IPS DF 6.9 (cell line): ENCODE measurements around the gene AJM1.
A peak's percentile ranks its signal among the peaks of the same experiment; 100 is the strongest.

Experiments used
- DNase-seq: peaks from one replicate; pipeline ENCODE4 v3.0.0-alpha.2; 2013; ENCODE audit warnings: low read depth, low spot score
- H3K27ac ChIP-seq: one replicate; pipeline ENCODE4 v1.5.1; 2013; ENCODE audit warnings: low read length, control low read depth
- H3K27me3 ChIP-seq: 2 replicates; pipeline ENCODE4 v1.6.1; 2013; ENCODE audit warnings: mild to moderate bottlenecking, low read length; ENCODE audit not compliant: control insufficient read depth, insufficient read depth
- H3K36me3 ChIP-seq: 2 replicates; pipeline ENCODE4 v1.6.1; 2013; ENCODE audit warnings: low read length; ENCODE audit not compliant: control insufficient read depth, insufficient read depth
- H3K4me1 ChIP-seq: 2 replicates; pipeline ENCODE4 v1.6.1; 2013; ENCODE audit warnings: low read length; ENCODE audit not compliant: control insufficient read depth, insufficient read depth
- H3K4me3 ChIP-seq: 2 replicates; pipeline ENCODE4 v1.5.1; 2013; ENCODE audit warnings: mild to moderate bottlenecking, low read length
- H3K9me3 ChIP-seq: 2 replicates; pipeline ENCODE4 v1.6.1; 2013; ENCODE audit warnings: low read length, inconsistent platforms; ENCODE audit not compliant: control insufficient read depth, insufficient read depth
- WGBS: extraction: QIAGEN DNeasy Blood & Tissue Kit; methylation state at CpG from one replicate; pipeline ENCODE4 v1.1.7; 2013; ENCODE audit warnings: mixed read lengths, missing lambda C conversion rate; ENCODE audit not compliant: insufficient read length, insufficient coverage; 5-methylcytosine and 5-hydroxymethylcytosine counted together

AJM1 gene

DNA sequence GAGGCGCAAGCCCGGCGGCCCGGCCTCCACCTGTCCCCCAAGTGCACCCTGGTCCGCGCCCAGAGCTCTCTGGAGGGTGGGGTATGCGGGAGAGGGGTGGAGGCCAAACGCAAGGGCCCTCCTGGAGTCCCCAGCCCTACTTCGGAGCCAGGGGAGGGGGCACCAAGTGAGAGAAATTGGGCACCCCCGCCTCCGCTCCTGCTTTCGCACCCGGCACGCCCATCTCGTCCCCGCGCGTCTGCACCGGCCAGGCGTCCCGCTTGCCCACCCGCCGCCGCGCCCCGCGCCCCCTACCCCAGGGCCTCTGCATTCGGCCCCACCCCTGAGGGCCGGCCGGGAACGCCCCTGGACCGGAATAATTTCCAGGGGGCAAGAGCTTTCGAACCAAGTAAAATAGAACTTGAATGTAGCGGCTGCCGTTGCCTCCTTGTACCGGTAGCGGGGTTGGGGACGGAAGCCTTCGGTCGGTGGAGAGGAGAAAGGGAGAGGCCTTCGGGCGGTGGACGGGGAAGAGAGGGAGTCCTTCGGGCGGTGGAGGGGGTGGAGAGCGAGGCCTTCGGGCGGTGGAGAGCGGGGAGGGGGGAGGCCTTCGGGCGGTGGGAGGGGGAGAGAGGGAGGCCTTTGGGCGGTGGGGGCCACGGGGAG lies 6.2 kb downstream of the AJM1 start:
- no peak for DNase-seq
- WGBS, result no CpG with 5 or more reads among the region's 53 CpGs
- Histone ChIP-seq H3K27me3 (no peaks in the 10 kb centered on the region; the same call in 1 of the 2 replicates), H3K4me1 (peaks cover 7% of the 10 kb centered on the region), H3K4me3 (peak overlapping the region; percentile 85), H3K9me3 (no peaks in the 10 kb centered on the region), H3K27ac (no peak overlapping the region), H3K36me3 (no peaks in the 10 kb centered on the region; the same call in 1 of the 2 replicates)

DNA sequence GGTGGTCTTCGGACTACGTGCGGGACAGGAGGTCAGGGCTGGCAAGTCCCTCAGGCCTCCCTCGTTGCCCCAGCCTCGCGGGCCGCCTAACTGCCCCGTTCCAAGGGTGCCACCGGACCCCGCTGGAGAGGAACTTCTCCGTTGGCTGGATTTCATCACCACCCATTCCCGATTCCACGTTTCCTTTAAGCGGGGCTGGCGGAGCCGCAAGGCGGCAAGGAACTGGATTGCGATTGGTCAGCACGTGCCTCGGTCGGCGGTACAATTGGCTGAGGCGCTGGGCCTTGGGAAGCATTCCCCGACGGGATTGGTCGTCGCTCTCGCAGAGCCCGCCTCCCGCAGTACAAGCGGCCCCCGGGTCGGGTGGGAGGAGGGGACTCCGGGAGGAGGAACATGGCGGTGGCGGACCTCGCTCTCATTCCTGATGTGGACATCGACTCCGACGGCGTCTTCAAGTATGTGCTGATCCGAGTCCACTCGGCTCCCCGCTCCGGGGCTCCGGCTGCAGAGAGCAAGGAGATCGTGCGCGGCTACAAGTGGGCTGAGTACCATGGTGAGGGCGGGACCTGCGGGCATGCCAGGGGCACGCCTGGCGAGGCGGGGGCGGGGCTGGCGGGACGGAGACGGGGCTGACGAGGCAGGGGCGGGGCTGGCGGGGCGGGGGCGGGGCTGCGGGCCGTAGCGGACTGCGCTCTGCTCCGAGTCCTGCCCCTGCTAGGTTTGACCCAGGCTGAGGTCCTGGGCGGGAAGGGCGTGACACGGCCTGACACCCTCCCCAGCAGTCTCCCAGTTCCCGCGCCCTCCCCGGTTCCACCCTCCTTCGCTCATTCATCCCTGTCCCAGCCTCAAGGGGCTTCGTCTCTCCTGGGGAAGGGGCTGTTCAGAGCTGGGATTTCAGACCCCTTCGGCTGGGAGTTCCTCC lies 7.0 kb downstream of the AJM1 start, which contains the start of gene PHPT1:
Gene PHPT1, plus strand, starts transcription at position 372 of the 922 bp plus-strand sequence. Its CDS starts 22 bp downstream, at position 394.
- Histone ChIP-seq H3K36me3 (no peaks in the 10 kb centered on the region; the same call in 1 of the 2 replicates), H3K27ac (no peak within 1 kb of the TSS), H3K4me1 (peaks cover 7% of the 10 kb centered on the region), H3K4me3 (peak within 1 kb of the TSS; percentile 85), H3K27me3 (no peaks in the 10 kb centered on the region; the same call in 1 of the 2 replicates), H3K9me3 (no peaks in the 10 kb centered on the region)
- no CpG with 5 or more reads among the region's 77 CpGs for WGBS
- DNase-seq, result peak; percentile 89

DNA sequence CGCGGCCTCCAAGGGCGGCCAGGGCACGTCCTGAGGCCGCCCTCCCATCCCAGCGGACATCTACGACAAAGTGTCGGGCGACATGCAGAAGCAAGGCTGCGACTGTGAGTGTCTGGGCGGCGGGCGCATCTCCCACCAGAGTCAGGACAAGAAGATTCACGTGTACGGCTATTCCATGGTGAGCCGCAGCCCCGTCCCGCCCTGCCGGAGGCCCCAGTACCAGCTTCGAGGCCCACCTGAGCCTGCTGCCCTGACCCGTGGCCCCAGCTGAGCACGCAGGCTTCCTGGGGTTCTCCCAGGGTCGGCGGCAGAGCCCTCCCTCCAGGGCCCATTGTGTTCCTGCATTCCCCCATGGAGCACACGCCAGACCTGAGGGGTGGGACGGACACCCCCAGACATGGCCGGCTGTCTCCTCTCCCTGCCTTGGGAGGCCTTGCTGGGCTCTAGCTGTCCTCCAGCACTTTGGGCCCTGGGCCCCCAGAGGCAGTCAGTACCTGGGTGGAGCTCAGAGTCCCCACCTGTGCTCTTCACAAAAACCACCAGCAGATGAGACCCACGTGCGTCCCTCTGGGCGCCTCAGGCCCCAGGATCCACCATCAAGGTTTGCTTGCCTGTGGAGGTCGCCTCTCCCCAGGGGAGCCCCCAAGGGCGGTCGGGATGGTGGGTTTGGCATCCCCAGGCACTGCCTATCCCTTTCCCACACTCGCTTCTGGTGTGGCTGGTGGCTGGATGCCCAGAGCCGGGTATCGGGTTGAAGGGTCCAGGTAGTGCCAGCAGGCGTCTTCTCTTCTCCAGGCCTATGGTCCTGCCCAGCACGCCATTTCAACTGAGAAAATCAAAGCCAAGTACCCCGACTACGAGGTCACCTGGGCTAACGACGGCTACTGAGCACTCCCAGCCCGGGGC lies 7.9 kb downstream of the AJM1 start:
- Histone ChIP-seq H3K4me1 (peaks cover 7% of the 10 kb centered on the region), H3K4me3 (peak overlapping the region; percentile 85; the same call in 1 of the 2 replicates), H3K27ac (no peak overlapping the region), H3K27me3 (no peaks in the 10 kb centered on the region; the same call in 1 of the 2 replicates), H3K36me3 (no peaks in the 10 kb centered on the region; the same call in 1 of the 2 replicates), H3K9me3 (no peaks in the 10 kb centered on the region)
- no peak for DNase-seq
- WGBS, result no CpG with 5 or more reads among the region's 43 CpGs

DNA sequence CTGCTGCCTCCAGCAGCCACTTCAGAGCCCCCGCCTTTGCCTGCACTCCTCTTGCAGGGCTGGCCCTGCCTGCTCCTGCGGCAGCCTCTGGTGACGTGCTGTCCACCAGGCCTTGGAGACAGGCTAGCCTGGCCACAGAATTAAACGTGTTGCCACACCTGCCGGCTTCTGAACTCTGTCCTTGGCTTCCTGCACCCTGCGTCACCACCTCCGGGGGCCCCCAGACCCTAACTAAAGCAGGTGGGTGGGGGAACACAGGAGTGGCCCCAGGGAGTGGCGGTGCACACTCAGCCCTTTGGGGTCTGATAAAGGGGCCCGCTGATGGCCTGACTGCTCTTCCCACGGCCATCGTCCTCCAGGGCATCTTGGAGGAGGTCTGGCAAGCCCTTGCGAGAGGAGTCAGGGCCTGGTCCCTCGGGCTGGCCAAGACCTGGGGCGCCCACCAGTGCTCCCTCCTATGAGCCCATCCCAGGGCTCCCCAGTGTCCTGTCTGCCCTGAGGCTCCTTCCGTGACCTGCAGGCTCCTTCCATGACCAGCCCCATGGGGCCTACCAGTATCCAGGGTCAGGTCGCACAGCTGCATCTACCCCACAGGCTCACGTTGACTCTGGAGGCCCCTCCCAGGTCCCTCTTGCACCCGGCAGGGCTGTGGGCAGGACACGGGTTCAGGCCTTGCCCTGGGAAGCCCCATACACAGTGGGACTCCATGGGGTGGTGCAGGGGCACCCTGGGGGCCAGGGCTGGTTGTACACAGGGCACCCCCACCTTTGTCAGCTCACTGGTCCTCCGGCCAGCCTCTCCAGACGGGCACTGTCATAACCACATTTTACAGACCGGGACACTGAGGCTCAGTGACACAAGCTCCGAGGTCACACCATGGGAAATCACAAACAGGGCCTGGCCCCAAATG lies 8.8 kb downstream of the AJM1 start:
- no CpG with 5 or more reads among the region's 23 CpGs for WGBS
- Histone ChIP-seq H3K4me1 (peaks cover 7% of the 10 kb centered on the region), H3K27me3 (no peaks in the 10 kb centered on the region; the same call in 1 of the 2 replicates), H3K4me3 (no peak overlapping the region), H3K36me3 (no peaks in the 10 kb centered on the region; the same call in 1 of the 2 replicates), H3K27ac (no peak overlapping the region), H3K9me3 (no peaks in the 10 kb centered on the region)
- no peak for DNase-seq

DNA sequence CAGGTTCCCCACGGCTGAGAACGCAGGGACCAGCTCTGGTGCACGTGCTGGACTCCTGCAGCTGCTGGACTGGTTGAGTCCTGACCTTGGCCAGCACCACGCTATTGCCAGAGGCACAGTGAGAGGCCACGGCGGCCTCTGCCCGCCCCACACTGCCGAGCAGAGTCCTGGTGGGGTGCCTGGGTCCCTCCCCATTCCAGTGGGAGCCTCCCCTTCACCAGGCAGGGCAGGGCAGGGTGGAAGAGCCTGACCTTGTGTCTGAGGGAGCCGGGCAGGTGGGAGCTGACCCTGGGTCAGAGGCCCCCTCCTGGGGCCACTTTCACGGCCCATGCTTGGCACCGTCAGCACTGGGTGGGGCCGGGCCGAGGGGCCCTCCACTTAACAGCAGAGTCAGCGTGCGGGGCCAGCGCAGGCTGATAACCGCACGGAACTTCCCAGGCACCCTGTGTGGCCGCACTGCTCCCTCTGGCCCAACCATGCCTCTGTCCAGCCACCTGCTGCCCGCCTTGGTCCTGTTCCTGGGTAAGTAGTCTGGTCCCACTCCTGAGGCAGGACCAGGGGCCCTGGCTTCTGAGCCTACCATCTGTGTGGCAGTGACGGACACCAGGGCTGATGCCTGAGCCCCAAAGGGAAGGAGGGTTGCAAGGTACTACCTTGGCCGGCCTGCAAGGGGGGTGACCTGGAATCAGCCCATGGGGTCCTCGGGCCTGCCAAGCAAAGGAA lies 9.8 kb downstream of the AJM1 start, which contains the start of gene MAMDC4:
Gene MAMDC4, plus strand, starts transcription at position 406 of the 723 bp plus-strand sequence. Its CDS starts 71 bp downstream, at position 477.
- no CpG with 5 or more reads among the region's 23 CpGs for WGBS

DNA sequence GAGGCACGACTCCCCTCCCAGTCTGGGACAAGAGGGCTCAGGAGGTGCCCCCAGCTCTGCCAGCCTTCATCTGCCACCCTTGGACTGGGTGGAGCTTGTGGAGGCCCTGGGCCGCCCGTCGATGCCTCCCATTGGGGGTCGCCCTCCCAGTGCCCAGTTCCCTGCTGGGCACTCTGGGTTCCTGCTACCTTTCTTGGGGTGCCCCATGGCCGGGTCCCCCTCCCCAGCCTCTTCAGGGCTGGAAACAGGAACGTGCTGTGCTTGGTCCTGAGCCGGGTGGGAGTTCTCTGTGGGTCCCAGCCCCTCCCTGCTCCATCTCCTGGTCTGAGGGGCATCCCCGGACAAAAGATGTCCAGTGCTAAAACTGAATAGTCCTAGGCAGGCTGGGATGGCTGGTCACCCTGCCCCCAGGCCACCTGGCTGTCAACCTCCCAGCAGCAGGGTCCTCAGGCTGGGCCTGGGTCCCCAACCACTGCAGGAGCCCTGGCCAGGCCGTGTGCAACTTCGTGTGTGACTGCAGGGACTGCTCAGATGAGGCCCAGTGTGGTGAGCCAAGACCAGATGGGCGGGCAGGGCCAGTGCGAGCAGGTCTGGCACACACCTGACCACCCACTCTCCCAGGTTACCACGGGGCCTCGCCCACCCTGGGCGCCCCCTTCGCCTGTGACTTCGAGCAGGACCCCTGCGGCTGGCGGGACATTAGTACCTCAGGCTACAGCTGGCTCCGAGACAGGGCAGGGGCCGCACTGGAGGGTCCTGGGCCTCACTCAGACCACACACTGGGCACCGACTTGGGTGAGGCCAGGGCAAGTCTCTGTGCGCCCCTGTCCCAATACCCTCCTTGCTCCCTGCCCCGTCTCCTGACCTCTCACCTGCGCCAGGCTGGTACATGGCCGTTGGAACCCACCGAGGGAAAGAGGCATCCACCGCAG lies 10.7 kb downstream of the AJM1 start:
- no peak overlapping the region for H3K27ac ChIP-seq
- peaks cover 4% of the 10 kb centered on the region; the same call in 1 of the 2 replicates for H3K4me1 ChIP-seq
- H3K27me3 ChIP-seq, result no peaks in the 10 kb centered on the region
- no peak overlapping the region for H3K4me3 ChIP-seq
- no peaks in the 10 kb centered on the region; the same call in 1 of the 2 replicates for H3K36me3 ChIP-seq
- H3K9me3 ChIP-seq, result no peaks in the 10 kb centered on the region
- no CpG with 5 or more reads among the region's 29 CpGs for WGBS
- no peak for DNase-seq

More for the DNA sequence above, 9.8 kb downstream of the AJM1 start, which contains the start of gene MAMDC4:
- Histone ChIP-seq H3K9me3 (no peaks in the 10 kb centered on the region), H3K27me3 (no peaks in the 10 kb centered on the region), H3K27ac (no peak within 1 kb of the TSS), H3K36me3 (no peaks in the 10 kb centered on the region; the same call in 1 of the 2 replicates), H3K4me3 (no peak within 1 kb of the TSS), H3K4me1 (peaks cover 4% of the 10 kb centered on the region; the same call in 1 of the 2 replicates)
- no peak for DNase-seq

DNA sequence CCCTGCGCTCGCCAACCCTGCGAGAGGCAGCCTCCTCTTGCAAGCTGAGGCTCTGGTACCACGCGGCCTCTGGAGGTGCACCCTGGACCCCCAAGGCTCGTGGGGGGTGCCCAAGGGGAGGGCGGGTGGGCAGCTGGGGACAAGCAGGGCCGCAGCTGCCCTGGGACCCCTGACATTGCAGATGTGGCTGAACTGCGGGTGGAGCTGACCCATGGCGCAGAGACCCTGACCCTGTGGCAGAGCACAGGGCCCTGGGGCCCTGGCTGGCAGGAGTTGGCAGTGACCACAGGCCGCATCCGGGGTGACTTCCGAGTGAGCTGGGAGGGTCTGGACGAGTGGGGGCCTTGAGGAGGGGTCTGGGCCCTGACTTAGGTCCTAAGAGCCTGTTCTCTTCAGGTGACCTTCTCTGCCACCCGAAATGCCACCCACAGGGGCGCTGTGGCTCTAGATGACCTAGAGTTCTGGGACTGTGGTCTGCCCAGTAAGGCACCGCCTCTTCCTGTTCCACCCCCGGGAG lies 11.4 kb downstream of the AJM1 start:
- H3K4me1 ChIP-seq, result peaks cover 4% of the 10 kb centered on the region; the same call in 1 of the 2 replicates
- no peak overlapping the region for H3K4me3 ChIP-seq
- no peak for DNase-seq
- WGBS, result no CpG with 5 or more reads among the region's 18 CpGs
- H3K27ac ChIP-seq, result no peak overlapping the region
- H3K27me3 ChIP-seq, result no peaks in the 10 kb centered on the region
- H3K36me3 ChIP-seq, result no peaks in the 10 kb centered on the region; the same call in 1 of the 2 replicates
- no peaks in the 10 kb centered on the region for H3K9me3 ChIP-seq
